Urinary bladder (tissue), 4 donors: ENCODE results near the gene TRAPPC2L. TPM values are rescaled to one million over a fixed set of nuclear protein-coding genes. Genes with fewer than 3 reads are reported as not detected.

Experiments
- DNase-seq: peaks from one replicate; pipeline ENCODE4 v3.0.0-alpha.2; 2015; ENCODE audit errors: extremely low spot score
- H3K27ac ChIP-seq: one replicate; pipeline ENCODE4 v1.5.1; 2013; ENCODE audit warnings: low read depth, mild to moderate bottlenecking, moderate library complexity
- H3K36me3 ChIP-seq: one replicate; pipeline ENCODE4 v1.6.1; 2013; ENCODE audit warnings: mild to moderate bottlenecking, moderate library complexity; ENCODE audit not compliant: insufficient read depth
- H3K4me1 ChIP-seq: one replicate; pipeline ENCODE4 v1.6.1; 2013; ENCODE audit warnings: mild to moderate bottlenecking, moderate library complexity; ENCODE audit not compliant: insufficient read depth
- H3K4me3 ChIP-seq: one replicate; pipeline ENCODE4 v1.5.1; 2013; ENCODE audit warnings: low read depth, low read length
- WGBS: extraction: QIAGEN DNeasy Blood & Tissue Kit; methylation state at CpG from one replicate; pipeline ENCODE4 v1.1.7; 2013; 5-methylcytosine and 5-hydroxymethylcytosine counted together
- polyA plus RNA-seq: library from polyadenylated mRNA; stranded (reverse); fragments of 200-250 nt; gene quantifications from one replicate; pipeline ENCODE4 v1.2.3, GENCODE V29; 2013
- total RNA-seq: library from RNA; depleted of rRNA; stranded (reverse); fragments of >200 nt; gene quantifications from one replicate; pipeline ENCODE4 v1.2.3, GENCODE V29; 2014
- donor health status: healthy with polysubstance abuse.
- donor health status: healthy.

Gene TRAPPC2L
- total and polyA plus RNA-seq, 2 donors = 18.7 to 43.3 TPM

DNA sequence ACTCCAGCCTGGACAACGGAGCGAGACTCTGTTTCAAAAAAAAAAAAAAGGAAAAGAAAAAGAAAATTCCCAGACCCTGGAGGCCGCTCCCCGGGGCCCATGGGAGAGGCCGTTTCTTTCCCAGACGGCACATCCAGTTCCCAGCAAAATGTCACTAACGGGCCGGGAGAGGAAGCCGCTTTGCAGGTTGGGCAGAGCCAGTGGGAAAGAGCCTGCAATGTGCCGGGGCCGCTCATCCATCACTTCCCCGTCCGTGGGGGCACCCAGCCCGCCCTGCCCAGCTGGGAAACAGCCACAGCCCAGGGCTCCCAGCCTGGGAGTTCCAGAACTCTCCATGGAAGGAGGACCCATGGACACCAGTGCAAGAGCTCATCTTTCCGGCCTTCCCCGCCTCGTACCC, 51.4 kb downstream of the TRAPPC2L start:
- Histone ChIP-seq H3K36me3 (no peaks in the 10 kb centered on the region), H3K4me3 (no peak overlapping the region), H3K4me1 (no peaks in the 10 kb centered on the region), H3K27ac (no peak overlapping the region)
- no peak for DNase-seq
- WGBS = 82% methylated on average over 17 of the region's 17 CpGs

DNA sequence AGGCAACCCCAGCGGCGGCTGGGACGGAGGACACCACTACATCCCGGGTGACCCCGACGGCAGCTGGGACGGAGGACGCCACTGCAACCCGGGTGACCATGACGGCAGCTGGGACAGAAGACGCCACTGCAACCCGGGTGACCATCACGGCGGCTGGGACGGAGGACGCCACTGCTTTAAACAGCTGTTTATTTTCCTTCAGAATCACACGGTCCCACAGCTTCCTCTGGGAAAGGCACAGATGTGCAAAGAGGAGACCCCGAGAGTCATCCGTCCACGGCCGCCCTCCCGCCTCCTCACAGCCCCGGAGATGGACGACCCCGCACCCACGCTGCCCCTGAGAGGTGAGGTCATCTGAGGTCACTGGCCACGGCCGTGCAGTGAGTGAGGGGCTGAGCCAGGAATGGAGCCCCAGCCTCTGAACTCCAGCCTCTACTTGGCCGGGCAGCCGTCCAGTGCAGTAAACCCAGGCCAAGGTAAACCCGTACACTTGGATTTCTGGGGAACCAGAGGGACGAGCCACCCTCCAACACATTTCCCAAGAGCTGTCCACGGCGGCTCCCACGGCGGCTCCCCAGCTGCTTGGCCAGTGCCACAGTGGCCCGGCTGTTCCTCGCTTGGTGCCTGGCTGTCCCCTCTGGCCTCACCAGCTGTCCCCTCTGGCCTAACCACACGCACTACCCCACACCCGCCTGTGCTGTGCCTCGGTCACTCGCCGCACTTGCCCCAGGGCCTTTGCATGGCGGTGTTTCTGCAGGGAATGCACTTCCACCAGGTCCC, 52.7 kb downstream of the TRAPPC2L start:
- H3K27ac ChIP-seq = no peak overlapping the region
- H3K36me3 ChIP-seq = no peaks in the 10 kb centered on the region
- 85% methylated on average over 44 of the region's 44 CpGs for WGBS
- no peak overlapping the region for H3K4me3 ChIP-seq
- H3K4me1 ChIP-seq = no peaks in the 10 kb centered on the region
- DNase-seq = no peak

DNA sequence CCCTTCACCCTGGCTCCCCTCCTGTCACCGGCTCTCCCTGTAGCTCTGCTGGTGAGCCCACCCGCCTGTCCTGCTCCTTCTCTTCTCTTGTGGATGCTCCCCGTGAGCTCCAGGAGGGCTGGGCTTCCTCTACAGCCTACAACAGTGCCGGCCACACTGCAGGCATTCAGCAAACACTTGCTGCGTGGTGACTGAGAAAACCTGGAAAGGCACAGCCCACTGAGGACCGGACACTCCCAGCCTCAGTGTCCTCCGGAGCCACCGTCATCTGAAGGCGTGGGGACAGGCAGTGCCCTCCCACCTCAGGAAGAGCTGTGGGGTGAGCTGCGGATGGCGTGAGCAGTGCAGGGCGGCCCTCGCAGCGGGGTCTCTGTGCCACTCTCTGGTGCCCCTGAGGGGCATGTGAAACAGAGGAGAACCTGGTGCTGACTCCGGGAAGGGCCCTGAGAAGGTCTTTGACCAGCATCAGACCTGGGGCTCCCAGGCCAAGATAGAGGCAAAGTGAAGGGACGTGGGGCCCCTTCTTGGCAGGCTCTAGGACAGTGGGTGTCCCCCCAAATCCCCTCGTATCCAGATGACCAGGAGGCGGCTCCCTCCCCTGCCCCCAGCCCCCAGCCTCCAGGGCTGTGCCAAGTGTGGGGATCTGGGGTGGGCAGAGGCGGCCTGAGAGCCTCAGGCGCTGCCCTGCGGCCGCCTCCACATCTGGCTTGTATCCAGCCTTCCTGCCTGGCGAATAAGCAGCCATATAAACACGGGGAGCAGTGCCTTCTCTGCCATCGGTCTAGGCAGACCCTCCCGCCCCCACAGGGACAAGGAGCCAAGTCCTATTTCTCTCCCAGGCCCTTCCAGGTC, 53.6 kb downstream of the TRAPPC2L start:
- Histone ChIP-seq H3K4me1 (no peaks in the 10 kb centered on the region), H3K4me3 (no peak overlapping the region), H3K27ac (no peak overlapping the region), H3K36me3 (no peaks in the 10 kb centered on the region)
- 65% methylated on average over 26 of the region's 26 CpGs for WGBS
- no peak for DNase-seq

DNA sequence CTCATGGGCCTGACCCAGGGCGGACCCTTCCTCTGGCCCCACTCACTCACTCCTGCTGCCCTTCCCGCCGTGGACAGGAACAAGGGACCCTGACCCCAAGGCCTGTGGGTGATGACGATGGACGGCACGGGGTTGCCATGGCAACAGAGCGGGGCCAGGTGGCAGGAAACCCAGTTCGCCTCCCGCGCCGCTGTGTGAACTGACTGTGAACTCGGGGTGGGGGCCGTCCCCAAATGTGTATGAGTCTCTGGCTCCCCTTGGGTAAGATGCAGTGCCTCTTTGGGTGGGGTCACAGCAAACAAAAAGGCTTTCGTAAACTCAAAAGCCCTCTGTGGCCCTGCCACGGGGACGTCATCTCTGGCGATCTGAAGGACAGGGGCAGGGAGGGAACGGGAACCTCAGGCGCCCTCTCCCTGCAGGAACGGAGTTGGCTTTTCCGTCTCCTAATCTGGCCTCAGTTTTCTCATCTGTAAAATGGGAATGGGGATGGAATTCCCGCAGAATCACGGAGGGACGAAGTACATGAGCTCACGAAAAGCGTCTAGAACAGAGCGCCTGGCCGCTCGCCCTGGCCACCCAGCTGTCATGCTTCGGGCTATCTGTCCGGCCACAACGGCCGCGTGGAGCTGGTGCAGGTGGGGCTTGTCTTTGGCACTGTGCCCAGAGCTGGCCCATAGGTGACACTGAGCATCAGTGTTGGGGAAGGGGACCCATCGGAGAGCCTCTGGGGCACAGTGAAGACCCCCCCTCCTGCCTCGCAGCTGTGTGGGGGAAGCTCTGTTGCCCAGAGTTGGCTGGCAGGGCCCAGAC, 54.4 kb downstream of the TRAPPC2L start:
- H3K4me1 ChIP-seq = no peaks in the 10 kb centered on the region
- H3K4me3 ChIP-seq = no peak overlapping the region
- no peaks in the 10 kb centered on the region for H3K36me3 ChIP-seq
- 75% methylated on average over 36 of the region's 36 CpGs for WGBS
- DNase-seq = no peak
- H3K27ac ChIP-seq = no peak overlapping the region

DNA sequence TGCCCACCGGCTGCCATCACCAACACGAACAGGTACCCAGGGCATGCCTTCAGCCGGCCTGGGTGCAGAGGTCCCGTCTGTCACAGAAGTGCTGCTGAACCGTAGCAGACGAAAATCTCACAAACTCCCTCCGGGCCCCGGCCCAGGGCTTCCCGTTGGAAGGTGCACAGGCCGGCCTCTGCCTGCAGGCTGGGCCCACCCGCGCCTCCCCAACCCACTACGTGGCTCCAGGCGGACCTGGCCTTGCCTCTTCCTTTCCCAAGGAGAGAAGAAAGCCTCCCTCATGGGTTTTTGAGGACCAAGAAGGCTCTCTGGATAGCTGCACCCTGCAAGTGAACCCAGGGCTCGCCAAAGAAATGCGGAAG, 55.0 kb downstream of the TRAPPC2L start:
- no peaks in the 10 kb centered on the region for H3K36me3 ChIP-seq
- no peak overlapping the region for H3K4me3 ChIP-seq
- DNase-seq = no peak
- no peaks in the 10 kb centered on the region for H3K4me1 ChIP-seq
- 89% methylated on average over 16 of the region's 16 CpGs for WGBS
- H3K27ac ChIP-seq = no peak overlapping the region

Other genes with a start within 250 kb of the TRAPPC2L start
- not detected for gene IL17C, start 218.6 kb upstream of the TRAPPC2L start, total RNA-seq
- gene IL17C, start 218.6 kb upstream of the TRAPPC2L start, polyA plus RNA-seq = 0.13 TPM
- gene CYBA, start 206.1 kb upstream of the TRAPPC2L start, total RNA-seq = 90.4 TPM
- gene CYBA, start 206.1 kb upstream of the TRAPPC2L start, polyA plus RNA-seq = 145 TPM
- 14.8 TPM for gene MVD, start 194.0 kb upstream of the TRAPPC2L start, total RNA-seq
- gene MVD, start 194.0 kb upstream of the TRAPPC2L start, polyA plus RNA-seq = 35.7 TPM
- gene SNAI3, start 170.6 kb upstream of the TRAPPC2L start, total RNA-seq = not detected
- 0.82 TPM for gene SNAI3, start 170.6 kb upstream of the TRAPPC2L start, polyA plus RNA-seq
- gene RNF166, start 150.7 kb upstream of the TRAPPC2L start, total RNA-seq = 10.0 TPM
- gene RNF166, start 150.7 kb upstream of the TRAPPC2L start, polyA plus RNA-seq = 19.6 TPM
- 6.8 TPM for gene CTU2, start 150.6 kb upstream of the TRAPPC2L start, total RNA-seq
- gene CTU2, start 150.6 kb upstream of the TRAPPC2L start, polyA plus RNA-seq = 15.4 TPM
- 62.0 TPM for gene PIEZO1, start 71.9 kb upstream of the TRAPPC2L start, total RNA-seq
- 205 TPM for gene PIEZO1, start 71.9 kb upstream of the TRAPPC2L start, polyA plus RNA-seq
- gene CDT1, start 53.3 kb upstream of the TRAPPC2L start, total RNA-seq = 4.0 TPM
- gene CDT1, start 53.3 kb upstream of the TRAPPC2L start, polyA plus RNA-seq = 1.5 TPM
- gene APRT, start 45.2 kb upstream of the TRAPPC2L start, total RNA-seq = 28.8 TPM
- gene APRT, start 45.2 kb upstream of the TRAPPC2L start, polyA plus RNA-seq = 167 TPM
- 14.6 TPM for gene GALNS, start 180 bp upstream of the TRAPPC2L start, total RNA-seq
- gene GALNS, start 180 bp upstream of the TRAPPC2L start, polyA plus RNA-seq = 23.0 TPM
- gene PABPN1L, start 9.5 kb downstream of the TRAPPC2L start, total RNA-seq = not detected
- not detected for gene PABPN1L, start 9.5 kb downstream of the TRAPPC2L start, polyA plus RNA-seq
- 1.5 TPM for gene CBFA2T3, start 120.1 kb downstream of the TRAPPC2L start, total RNA-seq
- gene CBFA2T3, start 120.1 kb downstream of the TRAPPC2L start, polyA plus RNA-seq = 6.2 TPM
- 19.7 TPM for gene ACSF3, start 236.7 kb downstream of the TRAPPC2L start, total RNA-seq
- 19.1 TPM for gene ACSF3, start 236.7 kb downstream of the TRAPPC2L start, polyA plus RNA-seq